ENCODE results near the gene POLR3GL.
A peak's percentile ranks its signal among the peaks of the same experiment; 100 is the strongest.

POLR3GL gene

DNA sequence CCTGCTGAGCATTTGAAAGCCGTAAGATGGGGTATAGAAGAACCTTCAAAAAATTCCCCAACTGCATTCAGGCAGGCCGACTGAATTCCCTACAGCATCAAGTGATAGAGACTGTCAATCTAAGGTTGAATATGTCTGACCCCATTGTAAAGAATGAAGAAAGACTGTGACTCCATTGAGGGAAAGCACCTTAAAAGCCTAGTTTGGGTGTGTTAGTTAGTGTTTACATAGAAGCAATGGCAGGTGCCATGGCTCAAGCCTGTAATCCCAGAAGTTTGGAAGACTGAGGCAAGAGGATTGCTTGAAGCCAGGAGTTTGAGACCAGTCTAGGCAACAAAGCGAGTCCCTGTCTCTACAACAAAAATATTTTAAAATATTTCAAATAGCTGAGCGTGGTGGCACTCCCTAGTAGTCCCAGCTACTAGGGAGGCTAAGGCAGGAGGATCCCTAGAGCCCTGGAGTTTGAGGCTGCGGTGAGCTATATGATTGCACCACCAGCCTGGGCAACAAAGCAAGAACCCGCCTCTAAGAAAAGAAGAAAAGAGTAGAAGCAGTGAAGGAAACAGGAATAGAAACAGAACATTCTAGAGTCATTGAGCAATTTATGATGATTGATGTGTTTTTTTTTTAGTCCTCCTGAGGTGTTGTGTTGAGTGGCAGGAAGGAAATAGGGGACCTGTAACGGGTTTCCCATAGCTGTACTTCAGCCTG lies 15.4 kb downstream of the POLR3GL start:
- TF ChIP-seq, protein P1, sequence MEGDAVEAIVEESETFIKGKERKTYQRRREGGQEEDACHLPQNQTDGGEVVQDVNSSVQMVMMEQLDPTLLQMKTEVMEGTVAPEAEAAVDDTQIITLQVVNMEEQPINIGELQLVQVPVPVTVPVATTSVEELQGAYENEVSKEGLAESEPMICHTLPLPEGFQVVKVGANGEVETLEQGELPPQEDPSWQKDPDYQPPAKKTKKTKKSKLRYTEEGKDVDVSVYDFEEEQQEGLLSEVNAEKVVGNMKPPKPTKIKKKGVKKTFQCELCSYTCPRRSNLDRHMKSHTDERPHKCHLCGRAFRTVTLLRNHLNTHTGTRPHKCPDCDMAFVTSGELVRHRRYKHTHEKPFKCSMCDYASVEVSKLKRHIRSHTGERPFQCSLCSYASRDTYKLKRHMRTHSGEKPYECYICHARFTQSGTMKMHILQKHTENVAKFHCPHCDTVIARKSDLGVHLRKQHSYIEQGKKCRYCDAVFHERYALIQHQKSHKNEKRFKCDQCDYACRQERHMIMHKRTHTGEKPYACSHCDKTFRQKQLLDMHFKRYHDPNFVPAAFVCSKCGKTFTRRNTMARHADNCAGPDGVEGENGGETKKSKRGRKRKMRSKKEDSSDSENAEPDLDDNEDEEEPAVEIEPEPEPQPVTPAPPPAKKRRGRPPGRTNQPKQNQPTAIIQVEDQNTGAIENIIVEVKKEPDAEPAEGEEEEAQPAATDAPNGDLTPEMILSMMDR (conservative IDR thresholded peaks at IDR 0.05; ENCODE audit: low read length) = no peak
- peak; percentile 17 for DNase-seq (ENCODE audit: low read depth)
- no peak overlapping the region for H3K4me3 ChIP-seq (ENCODE audit: low read length)

DNA sequence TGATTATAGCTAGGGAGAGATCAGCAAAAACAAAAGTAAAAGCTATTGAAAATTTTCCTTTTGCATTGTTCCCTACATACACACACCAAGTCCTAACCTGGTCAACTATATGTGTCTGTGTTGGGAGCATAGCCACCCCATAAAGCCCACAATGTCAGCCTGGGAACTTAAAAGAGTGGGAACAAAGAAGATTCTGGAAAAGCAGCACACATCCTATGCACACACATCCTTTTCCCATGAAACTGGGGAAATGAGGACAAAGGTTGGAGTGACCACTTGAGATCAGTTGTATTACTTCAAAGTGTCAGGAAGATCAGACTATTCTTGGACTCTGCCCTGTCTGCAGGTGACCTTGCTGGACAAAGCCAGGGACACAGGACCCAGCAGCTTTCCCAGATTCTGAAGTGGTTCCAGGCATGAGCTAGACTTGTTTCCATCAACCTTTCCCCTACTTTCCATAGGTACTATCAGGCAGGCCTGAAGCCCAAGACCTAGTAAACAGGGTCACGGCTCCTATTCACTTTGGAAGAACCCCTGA lies 16.0 kb downstream of the POLR3GL start:
- no peak overlapping the region for H3K4me3 ChIP-seq (ENCODE audit: low read length)
- TF ChIP-seq, protein P1 (conservative IDR thresholded peaks at IDR 0.05; ENCODE audit: low read length) = no peak
- DNase-seq (ENCODE audit: low read depth) = no peak

DNA sequence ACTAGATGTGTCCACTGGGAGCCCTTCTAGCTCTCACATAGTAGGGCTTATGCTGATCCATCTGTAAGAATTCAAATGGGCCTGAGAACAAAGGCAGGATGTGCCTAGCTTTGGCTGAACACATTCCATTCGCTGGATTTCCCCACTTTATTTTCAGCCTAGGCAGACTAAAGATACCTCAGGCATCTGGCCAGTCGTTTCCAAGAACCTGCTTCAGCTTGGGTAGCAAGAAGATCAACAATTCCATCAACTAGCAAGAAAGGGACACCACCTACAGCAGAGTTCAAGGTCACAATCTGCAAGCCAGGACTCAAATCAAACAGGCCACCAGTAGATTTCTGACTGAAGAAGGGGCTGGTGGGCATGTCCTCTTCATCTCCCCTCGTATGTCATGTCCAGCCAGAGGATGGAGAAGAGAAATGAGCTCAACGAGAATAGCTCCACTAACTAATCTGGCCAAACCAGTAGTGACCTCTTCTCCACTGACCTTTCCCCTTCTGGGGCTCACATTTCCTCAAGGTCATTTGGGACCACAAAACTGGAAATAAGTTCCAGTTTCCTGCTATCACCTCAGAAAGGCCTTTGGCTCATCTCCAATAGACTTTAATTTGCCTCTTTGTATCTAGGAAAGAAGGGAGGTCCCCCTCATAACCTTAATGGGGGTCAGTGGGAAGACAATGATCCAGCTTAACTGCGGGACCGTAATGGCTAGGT lies 17.7 kb downstream of the POLR3GL start:
- TF ChIP-seq, protein P1 (conservative IDR thresholded peaks at IDR 0.05; ENCODE audit: low read length) = no peak

DNA sequence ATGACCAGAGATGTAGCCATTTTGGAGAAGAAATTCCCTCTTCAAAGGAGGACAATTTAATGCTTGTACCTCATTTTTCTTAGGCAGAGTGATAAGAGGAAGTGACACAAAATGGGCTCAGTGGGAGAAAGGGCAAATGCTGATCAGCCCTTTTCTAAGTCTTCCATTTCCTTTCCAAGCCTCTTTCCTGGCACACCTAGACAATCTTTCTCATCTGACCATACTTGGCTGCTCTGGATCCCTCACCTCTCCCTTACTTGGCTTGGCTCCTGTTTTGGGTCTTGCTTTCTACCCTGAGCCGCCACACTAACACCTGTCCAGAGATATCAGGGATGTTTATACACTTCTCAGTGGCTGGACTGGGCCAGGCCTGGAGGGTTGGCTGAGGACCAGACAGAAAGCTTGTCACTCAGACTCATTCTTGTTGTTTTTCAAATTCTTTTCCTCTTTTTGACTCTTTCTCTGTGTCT lies 18.8 kb downstream of the POLR3GL start:
- DNase-seq (ENCODE audit: low read depth) = no peak
- no peak overlapping the region for H3K4me3 ChIP-seq (ENCODE audit: low read length)
- TF ChIP-seq, protein P1 (conservative IDR thresholded peaks at IDR 0.05; ENCODE audit: low read length) = no peak

More for the DNA sequence above, 17.7 kb downstream of the POLR3GL start:
- no peak for DNase-seq (ENCODE audit: low read depth)
- no peak overlapping the region for H3K4me3 ChIP-seq (ENCODE audit: low read length)

DNA sequence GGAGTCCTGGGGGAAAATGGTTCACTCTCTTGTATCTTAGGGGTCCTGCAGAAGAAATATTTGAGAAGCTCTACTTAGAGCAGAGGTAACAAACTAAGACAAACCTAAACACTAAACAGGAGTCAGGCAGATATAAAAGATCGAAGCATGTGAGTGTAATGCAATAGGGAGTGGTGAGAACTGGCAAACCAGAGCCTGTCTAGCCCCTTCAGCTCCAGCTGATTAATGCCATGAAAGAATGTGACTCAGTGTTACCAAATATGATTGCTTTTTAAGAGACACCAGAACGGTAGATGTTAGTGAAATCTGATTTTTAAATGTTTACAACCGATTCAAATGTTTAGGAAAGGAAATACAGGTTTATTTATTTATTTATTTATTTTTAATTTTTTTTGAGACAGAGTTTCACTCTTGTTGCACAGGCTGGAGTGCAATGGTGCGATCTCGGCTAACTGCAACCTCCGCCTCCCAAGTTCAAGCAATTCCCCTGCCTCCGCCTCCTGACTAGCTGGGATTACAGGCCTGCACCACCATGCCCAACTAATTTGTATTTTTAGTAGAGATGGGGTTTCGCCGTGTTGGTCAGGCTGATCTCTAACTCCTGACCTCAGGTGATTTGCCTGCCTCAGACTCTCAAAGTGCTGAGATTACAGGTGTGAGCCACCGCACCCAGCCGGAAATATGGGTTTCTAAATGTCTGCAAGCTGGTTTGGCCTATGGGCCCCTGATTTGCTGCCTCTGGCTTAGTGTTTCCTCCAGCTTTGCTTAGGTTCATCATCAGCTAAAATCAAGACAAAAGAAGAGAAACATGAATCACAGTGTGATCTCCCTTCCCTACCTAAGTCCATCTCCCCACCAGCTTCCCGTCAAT lies 19.7 kb downstream of the POLR3GL start:
- TF ChIP-seq, protein P1 (conservative IDR thresholded peaks at IDR 0.05; ENCODE audit: low read length) = no peak
- no peak overlapping the region for H3K4me3 ChIP-seq (ENCODE audit: low read length)
- DNase-seq (ENCODE audit: low read depth) = no peak

DNA sequence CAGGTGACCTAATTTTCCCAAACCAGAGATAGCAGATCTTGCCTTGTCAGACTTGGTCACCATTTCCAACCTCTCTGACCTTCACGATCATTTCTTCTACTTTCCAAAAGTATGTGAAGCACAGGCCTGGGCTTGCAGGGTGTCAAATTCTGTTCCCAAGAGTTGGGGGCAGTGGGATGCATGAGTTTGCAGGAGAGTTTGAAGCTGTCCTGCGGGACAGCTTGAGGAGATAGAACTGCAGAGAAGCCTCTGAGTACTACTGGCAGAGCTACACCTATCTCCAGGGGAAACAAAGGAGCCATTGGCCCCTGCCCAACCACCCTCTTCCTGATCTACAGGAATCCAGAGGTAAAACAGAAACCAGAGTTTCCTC lies 20.6 kb downstream of the POLR3GL start:
- TF ChIP-seq, protein P1 (conservative IDR thresholded peaks at IDR 0.05; ENCODE audit: low read length) = no peak
- no peak for DNase-seq (ENCODE audit: low read depth)
- H3K4me3 ChIP-seq (ENCODE audit: low read length) = no peak overlapping the region
